H1 (cell line): ENCODE results near the gene CCDC117.
"Not testable (repeated sequence)": the region's sequence is repeated elsewhere in the genome, so short reads cannot be mapped to it uniquely, and the experiment has no call there.

Experiments used
- ASH2L ChIP-seq: fragments of 200-600, 300-600 bp; sonication (generic); IDR thresholded peaks from one replicate; pipeline ENCODE4 v1.7.1; 2017; ENCODE audit warnings: low read length
- BACH1 ChIP-seq: IDR thresholded peaks from 2 replicates; pipeline ENCODE4 v1.6.1; 2012; ENCODE audit warnings: low read length, improper control_type of control experiment
- JUND ChIP-seq: IDR thresholded peaks from 2 replicates; pipeline ENCODE4 v1.6.1; 2011; ENCODE audit warnings: mild to moderate bottlenecking, improper control_type of control experiment, low read length
- POLR2AphosphoS5 ChIP-seq: IDR thresholded peaks from 2 replicates; pipeline ENCODE4 v1.6.1; 2011; ENCODE audit warnings: low read depth, low read length
- RNF2 ChIP-seq: fragments of 200-900, 300-1000 bp; sonication (generic); IDR thresholded peaks from 2 replicates; pipeline ENCODE4 v1.7.1; 2016; ENCODE audit warnings: borderline replicate concordance, low read depth, mild to moderate bottlenecking, antibody characterized with exemption, low read length; ENCODE audit not compliant: poor library complexity, severe bottlenecking; ENCODE audit errors: missing control alignments
- SUZ12 ChIP-seq: fragments of 200-600 bp; sonication (generic); IDR thresholded peaks from 2 replicates; pipeline ENCODE4 v1.6.1; 2012; ENCODE audit warnings: mild to moderate bottlenecking, inconsistent platforms, low read length, moderate library complexity, mixed read lengths
- TF ChIP-seq, protein P1 (sequence below), 3 experiments: IDR thresholded peaks; 1 replicate in 2 of 3; 2 replicates in 1 of 3; pipeline versions ENCODE4 v1.5.1 to v1.6.1; 2011; ENCODE audit warnings: low read length in 3 of 3, mild to moderate bottlenecking in 3 of 3, inconsistent platforms in 2 of 3, low read depth in 1 of 3, moderate library complexity in 1 of 3; ENCODE audit not compliant: insufficient read depth in 1 of 3; ENCODE audit errors: control extremely low read depth in 1 of 3
- TF ChIP-seq, protein P2 (sequence below): IDR thresholded peaks from 2 replicates; pipeline ENCODE4 v1.6.1; 2011; ENCODE audit warnings: low read depth, mild to moderate bottlenecking, low read length; ENCODE audit not compliant: insufficient read depth

DNA sequence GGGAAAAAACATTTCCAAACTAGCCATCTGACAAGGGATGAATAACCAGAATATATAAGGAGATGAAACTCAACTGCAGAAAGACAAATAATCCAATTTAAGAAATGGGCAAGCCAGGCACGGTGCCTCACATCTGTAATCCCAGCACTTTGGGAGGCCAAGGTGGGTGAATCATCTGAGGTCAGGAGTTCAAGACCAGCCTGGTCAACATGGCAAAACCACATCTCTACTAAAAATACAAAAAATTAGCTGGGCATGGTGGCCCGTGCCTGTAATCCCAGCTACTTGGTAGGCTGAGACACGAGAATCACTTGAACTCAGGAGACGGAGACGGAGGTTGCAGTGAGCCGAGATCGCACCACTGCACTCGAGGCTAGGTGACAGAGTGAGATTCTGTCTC is 33.6 kb upstream of the CCDC117 start:
- not testable (repeated sequence) for TF ChIP-seq POLR2AphosphoS5, JUND, ASH2L, BACH1, SUZ12, RNF2
- TF ChIP-seq, protein P1, sequence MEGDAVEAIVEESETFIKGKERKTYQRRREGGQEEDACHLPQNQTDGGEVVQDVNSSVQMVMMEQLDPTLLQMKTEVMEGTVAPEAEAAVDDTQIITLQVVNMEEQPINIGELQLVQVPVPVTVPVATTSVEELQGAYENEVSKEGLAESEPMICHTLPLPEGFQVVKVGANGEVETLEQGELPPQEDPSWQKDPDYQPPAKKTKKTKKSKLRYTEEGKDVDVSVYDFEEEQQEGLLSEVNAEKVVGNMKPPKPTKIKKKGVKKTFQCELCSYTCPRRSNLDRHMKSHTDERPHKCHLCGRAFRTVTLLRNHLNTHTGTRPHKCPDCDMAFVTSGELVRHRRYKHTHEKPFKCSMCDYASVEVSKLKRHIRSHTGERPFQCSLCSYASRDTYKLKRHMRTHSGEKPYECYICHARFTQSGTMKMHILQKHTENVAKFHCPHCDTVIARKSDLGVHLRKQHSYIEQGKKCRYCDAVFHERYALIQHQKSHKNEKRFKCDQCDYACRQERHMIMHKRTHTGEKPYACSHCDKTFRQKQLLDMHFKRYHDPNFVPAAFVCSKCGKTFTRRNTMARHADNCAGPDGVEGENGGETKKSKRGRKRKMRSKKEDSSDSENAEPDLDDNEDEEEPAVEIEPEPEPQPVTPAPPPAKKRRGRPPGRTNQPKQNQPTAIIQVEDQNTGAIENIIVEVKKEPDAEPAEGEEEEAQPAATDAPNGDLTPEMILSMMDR (IDR thresholded peaks at IDR 0.05; ENCODE audit: control extremely low read depth in 1 of 3, insufficient read depth in 1 of 3, low read depth in 1 of 3, low read length in 3 of 3), result not testable (repeated sequence)
- TF ChIP-seq, protein P2, sequence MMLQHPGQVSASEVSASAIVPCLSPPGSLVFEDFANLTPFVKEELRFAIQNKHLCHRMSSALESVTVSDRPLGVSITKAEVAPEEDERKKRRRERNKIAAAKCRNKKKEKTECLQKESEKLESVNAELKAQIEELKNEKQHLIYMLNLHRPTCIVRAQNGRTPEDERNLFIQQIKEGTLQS, result not testable (repeated sequence)
